Lower lobe of right lung (tissue), 2 donors: ENCODE data around the gene INPP4A. TPM values are rescaled to one million over a fixed set of nuclear protein-coding genes. Genes with fewer than 3 reads are reported as not detected.

Source experiments
- ATAC-seq, 2 donors: fragments of 200-7000 bp; cut with Tn5 transposase; one replicate each; pipeline ENCODE4 v1.9.1; 2020 to 2022; ENCODE audit warnings: mild to moderate bottlenecking in 2 of 2, moderate library complexity in 2 of 2
- DNase-seq: peaks from one replicate; pipeline ENCODE4 v3.0.0-alpha.2; 2020
- H3K27ac ChIP-seq: fragments of 200-600 bp; one replicate; pipeline ENCODE4 v1.8.0; 2022
- H3K27me3 ChIP-seq: fragments of 200-600 bp; one replicate; pipeline ENCODE4 v1.8.0; 2022; ENCODE audit warnings: low read depth
- H3K36me3 ChIP-seq: fragments of 200-600 bp; one replicate; pipeline ENCODE4 v1.8.0; 2022; ENCODE audit warnings: mild to moderate bottlenecking
- H3K4me1 ChIP-seq: fragments of 200-600 bp; one replicate; pipeline ENCODE4 v1.8.0; 2022
- H3K4me3 ChIP-seq: fragments of 200-600 bp; one replicate; pipeline ENCODE4 v1.8.0; 2022; ENCODE audit warnings: mild to moderate bottlenecking
- H3K9me3 ChIP-seq: fragments of 200-600 bp; one replicate; pipeline ENCODE4 v1.8.0; 2022
- intact Hi-C: fragments of 100-400 bp; cut with DNase I; formaldehyde crosslinking; loops from one replicate; pipeline ENCODE4 v1.11.0; 2022
- total RNA-seq: library from RNA; stranded (reverse); fragmentation: NEBNext Ultra II Directional; extraction: Animal tissue kit (Norgen Biotek cat#: 25700); gene quantifications from one replicate; pipeline ENCODE4 v1.2.1, GENCODE V29; 2021
- TF ChIP-seq, protein P1 (sequence below): fragments of 200-600 bp; IDR thresholded peaks from one replicate; pipeline ENCODE4 v1.8.0; 2022; ENCODE audit warnings: antibody characterized with exemption, mild to moderate bottlenecking
- donor health status: DM: no; HTN: yes; CAD: no; lungs with severe emphysema.

The INPP4A gene
- total RNA-seq, 1 donor from 2014 or later = 35.6 TPM

DNA sequence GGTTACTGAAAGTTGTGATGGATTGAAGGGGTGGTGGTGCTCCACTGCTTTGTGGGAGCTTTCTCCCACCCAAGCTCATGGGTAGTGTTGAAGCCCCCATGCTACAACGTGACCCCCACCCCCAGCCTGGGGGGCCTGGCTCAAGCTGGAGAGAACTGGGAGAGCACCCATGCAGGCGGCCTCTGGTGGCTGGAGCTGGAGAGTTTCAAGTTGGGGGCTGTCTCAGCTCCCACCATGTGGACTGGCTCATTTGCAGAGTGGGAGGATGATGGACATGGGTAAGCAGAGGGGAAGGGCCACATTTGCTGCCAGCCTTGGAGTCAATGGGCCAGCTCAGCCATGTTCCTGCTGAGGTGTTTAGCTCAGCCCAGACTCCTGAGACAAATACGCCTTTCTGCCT, 62.8 kb downstream of the INPP4A start:
- ATAC-seq = no peak
- Histone ChIP-seq H3K9me3 (no peaks in the 10 kb centered on the region), H3K36me3 (no peaks in the 10 kb centered on the region), H3K27me3 (no peaks in the 10 kb centered on the region), H3K27ac (peak overlapping the region; percentile 76), H3K4me1 (peaks cover 70% of the 10 kb centered on the region), H3K4me3 (no peak overlapping the region)
- TF ChIP-seq, protein P1, sequence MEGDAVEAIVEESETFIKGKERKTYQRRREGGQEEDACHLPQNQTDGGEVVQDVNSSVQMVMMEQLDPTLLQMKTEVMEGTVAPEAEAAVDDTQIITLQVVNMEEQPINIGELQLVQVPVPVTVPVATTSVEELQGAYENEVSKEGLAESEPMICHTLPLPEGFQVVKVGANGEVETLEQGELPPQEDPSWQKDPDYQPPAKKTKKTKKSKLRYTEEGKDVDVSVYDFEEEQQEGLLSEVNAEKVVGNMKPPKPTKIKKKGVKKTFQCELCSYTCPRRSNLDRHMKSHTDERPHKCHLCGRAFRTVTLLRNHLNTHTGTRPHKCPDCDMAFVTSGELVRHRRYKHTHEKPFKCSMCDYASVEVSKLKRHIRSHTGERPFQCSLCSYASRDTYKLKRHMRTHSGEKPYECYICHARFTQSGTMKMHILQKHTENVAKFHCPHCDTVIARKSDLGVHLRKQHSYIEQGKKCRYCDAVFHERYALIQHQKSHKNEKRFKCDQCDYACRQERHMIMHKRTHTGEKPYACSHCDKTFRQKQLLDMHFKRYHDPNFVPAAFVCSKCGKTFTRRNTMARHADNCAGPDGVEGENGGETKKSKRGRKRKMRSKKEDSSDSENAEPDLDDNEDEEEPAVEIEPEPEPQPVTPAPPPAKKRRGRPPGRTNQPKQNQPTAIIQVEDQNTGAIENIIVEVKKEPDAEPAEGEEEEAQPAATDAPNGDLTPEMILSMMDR = no peak
- intact Hi-C loops = no loop called here
- no peak for DNase-seq

DNA sequence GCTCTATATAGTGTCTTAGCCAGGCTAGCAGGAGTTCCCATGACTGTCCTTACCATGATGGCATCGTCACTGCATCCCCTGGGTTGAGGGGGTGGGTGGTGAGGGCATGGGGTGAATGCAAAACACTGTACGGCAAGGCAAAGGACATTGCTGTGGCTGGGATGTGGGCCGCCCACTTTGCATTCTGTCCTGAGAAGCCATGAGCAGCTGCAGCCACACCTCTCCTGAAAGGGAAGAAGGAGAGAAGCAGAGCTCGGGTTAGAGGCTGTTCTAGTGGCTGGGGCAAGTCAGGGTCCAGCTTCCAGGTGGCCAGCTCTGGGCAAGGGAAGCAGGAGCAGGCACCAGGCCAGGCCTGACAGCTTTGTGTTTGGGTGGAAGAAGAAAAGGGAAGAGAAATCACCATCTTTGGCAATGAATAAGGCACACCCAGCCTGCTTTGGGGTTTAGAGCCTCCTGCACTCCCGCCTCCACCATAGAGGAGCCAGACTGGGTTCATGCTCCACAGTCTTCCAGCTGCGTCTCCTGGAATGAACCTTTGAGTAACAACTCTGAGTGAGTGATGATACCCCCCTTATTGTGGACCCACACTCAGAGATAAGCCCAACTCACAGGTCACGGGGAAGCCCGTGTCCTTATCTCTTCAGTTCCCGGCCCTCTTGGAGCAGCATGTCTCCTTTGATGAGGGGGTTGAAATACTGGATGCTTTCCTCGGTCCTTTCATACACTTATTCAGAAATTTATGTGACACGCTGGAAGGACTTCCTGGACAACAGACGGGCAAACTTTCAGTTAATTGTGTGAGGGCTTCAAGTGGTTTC, 63.4 kb downstream of the INPP4A start:
- no peaks in the 10 kb centered on the region for H3K36me3 ChIP-seq
- TF ChIP-seq, protein P1 = no peak
- H3K27me3 ChIP-seq = no peaks in the 10 kb centered on the region
- H3K9me3 ChIP-seq = no peaks in the 10 kb centered on the region
- ATAC-seq (peak; percentile 48 to 61), DNase-seq (peak; percentile 72)
- peak overlapping the region; percentile 76 for H3K27ac ChIP-seq
- no peak overlapping the region for H3K4me3 ChIP-seq
- H3K4me1 ChIP-seq = peaks cover 63% of the 10 kb centered on the region
- intact Hi-C loops = no loop called here

DNA sequence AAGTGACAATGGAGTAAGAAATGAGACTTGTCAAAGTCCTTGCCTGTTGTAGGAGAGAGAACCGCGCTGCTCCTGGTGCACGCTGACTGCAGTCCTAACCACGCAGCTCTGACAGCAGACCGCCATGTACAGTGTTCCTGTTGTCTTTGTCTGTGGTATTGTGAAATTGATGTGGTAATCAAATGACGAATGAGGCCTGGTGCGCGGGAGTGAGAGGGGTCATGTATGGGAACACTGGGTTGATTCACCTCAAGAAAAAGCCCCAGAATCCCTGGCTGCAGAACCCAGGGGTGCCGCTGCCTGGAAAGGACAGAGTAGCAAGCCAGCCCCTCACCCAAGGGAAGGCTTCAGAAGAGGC, 64.0 kb downstream of the INPP4A start:
- Histone ChIP-seq H3K27ac (peak overlapping the region; percentile 76), H3K36me3 (no peaks in the 10 kb centered on the region), H3K4me3 (no peak overlapping the region), H3K27me3 (no peaks in the 10 kb centered on the region), H3K9me3 (no peaks in the 10 kb centered on the region), H3K4me1 (peaks cover 58% of the 10 kb centered on the region)
- intact Hi-C loops = no loop called here
- TF ChIP-seq, protein P1 = no peak
- peak; percentile 74 for DNase-seq
- ATAC-seq = peak; percentile 79 to 83

DNA sequence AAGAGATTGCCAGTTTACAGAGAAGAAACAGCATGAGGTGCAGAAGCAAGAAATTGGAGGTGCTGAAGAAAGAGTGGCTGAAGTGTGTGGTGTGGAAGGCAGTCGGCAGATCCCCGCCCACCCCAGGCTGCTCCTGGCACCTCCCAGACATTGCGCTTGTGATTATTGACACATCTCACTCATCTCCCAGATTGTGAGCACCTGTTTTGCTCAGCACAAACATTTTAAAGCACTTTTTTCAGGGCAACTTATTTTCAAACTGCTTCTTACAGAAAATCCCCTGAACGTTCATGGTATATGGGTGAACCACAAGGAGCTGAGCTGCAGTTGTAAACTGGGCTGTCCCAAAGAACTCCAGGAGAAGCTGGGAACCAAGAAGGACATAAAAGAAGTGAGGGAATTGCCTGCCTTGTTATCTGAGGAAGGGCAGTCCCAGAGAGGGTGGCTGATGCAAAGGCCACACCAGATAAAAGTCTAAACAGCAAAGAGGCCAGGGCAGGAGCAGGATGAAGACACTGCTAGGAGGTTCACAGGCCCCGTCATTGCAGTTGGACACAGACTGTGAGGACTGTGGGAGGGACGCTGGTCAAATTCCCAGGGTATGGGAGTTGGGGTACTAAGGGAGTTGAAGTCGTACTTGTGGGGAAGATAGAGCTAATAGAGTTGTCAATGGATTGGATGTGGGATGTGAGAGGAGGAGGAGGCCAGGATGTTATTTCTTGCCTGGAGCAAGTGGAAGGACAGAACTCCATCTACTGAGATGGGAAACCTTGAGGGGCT, 65.1 kb downstream of the INPP4A start:
- Histone ChIP-seq H3K36me3 (no peaks in the 10 kb centered on the region), H3K4me1 (peaks cover 53% of the 10 kb centered on the region), H3K27ac (no peak overlapping the region), H3K27me3 (no peaks in the 10 kb centered on the region), H3K9me3 (no peaks in the 10 kb centered on the region), H3K4me3 (no peak overlapping the region)
- no peak for DNase-seq
- ATAC-seq = no peak
- intact Hi-C loops = no loop called here
- TF ChIP-seq, protein P1 = no peak

DNA sequence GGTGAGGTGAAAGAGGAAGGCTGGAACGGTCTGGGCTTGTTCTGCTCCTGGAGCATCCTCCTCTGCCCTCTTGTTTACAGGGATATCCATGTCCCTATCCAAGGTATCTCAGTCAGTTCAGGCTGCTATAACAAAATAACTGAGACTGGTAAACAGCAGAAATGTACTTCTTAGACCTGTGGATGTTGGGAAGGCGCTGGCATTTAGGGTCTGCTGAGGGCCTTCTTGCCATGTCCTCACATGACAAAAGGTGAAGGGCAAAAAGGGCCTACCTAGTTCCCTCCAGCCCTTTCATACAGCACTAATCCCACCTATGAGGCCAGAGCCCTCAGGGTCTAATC, 65.6 kb downstream of the INPP4A start:
- intact Hi-C loops = no loop called here
- no peak for ATAC-seq
- Histone ChIP-seq H3K27ac (no peak overlapping the region), H3K4me1 (peaks cover 48% of the 10 kb centered on the region), H3K27me3 (no peaks in the 10 kb centered on the region), H3K4me3 (no peak overlapping the region), H3K9me3 (no peaks in the 10 kb centered on the region), H3K36me3 (no peaks in the 10 kb centered on the region)
- DNase-seq = no peak
- TF ChIP-seq, protein P1 = no peak
